Loucy (cell line): ENCODE measurements around the gene P4HA1.

ENCODE experiments used
- H2AFZ ChIP-seq: fragments of 200-600 bp; sonication (generic); 2 replicates; pipeline ENCODE4 v1.6.0; 2016; ENCODE audit warnings: antibody characterized with exemption, mild to moderate bottlenecking, low read length, moderate library complexity
- H3F3A ChIP-seq: fragments of 200-600 bp; 2 replicates; pipeline ENCODE4 v1.6.0; 2016; ENCODE audit warnings: antibody characterized with exemption, low read depth, mild to moderate bottlenecking
- H3K27me3 ChIP-seq: fragments of 200-600 bp; sonication (generic); 2 replicates; pipeline ENCODE4 v1.6.1; 2014; ENCODE audit warnings: low read length, mild to moderate bottlenecking; ENCODE audit not compliant: insufficient read depth, poor library complexity, severe bottlenecking
- H3K36me3 ChIP-seq: fragments of 200-600 bp; sonication (generic); 2 replicates; pipeline ENCODE4 v1.6.1; 2016; ENCODE audit warnings: low read length; ENCODE audit not compliant: insufficient read depth
- H3K4me1 ChIP-seq: fragments of 200-600 bp; sonication (generic); 2 replicates; pipeline ENCODE4 v1.5.1; 2014; ENCODE audit warnings: low read length, mild to moderate bottlenecking; ENCODE audit not compliant: insufficient read depth, poor library complexity, severe bottlenecking
- H3K4me2 ChIP-seq: fragments of 200-600 bp; sonication (generic); 2 replicates; pipeline ENCODE4 v1.6.0; 2014; ENCODE audit warnings: antibody characterized with exemption, low read length, low read depth, mild to moderate bottlenecking; ENCODE audit not compliant: poor library complexity, severe bottlenecking
- H3K4me3 ChIP-seq: fragments of 200-600 bp; sonication (generic); 2 replicates; pipeline ENCODE4 v1.5.1; 2014; ENCODE audit warnings: low read length, mild to moderate bottlenecking, mixed read lengths; ENCODE audit not compliant: poor library complexity, severe bottlenecking
- H3K79me2 ChIP-seq: fragments of 200-600 bp; sonication (generic); 2 replicates; pipeline ENCODE4 v1.6.1; 2014; ENCODE audit warnings: low read length; ENCODE audit not compliant: insufficient read depth
- H3K9ac ChIP-seq: fragments of 200-600 bp; sonication (generic); 2 replicates; pipeline ENCODE4 v1.6.0; 2014; ENCODE audit warnings: mild to moderate bottlenecking, low read depth, low read length, moderate library complexity; ENCODE audit not compliant: poor library complexity, severe bottlenecking
- H3K9me2 ChIP-seq: fragments of 200-600 bp; sonication (generic); replicated peaks from 2 replicates; pipeline ENCODE4 v1.6.1; 2016; ENCODE audit warnings: low read depth, low read length, mixed read lengths
- H3K9me3 ChIP-seq: fragments of 200-600 bp; sonication (generic); 2 replicates; pipeline ENCODE4 v1.6.1; 2014; ENCODE audit warnings: mild to moderate bottlenecking, antibody characterized with exemption, low read length, low read depth; ENCODE audit not compliant: insufficient read depth
- H4K20me1 ChIP-seq: fragments of 200-600 bp; sonication (generic); 2 replicates; pipeline ENCODE4 v1.6.0; 2014; ENCODE audit warnings: antibody characterized with exemption, low read length, mild to moderate bottlenecking; ENCODE audit not compliant: insufficient read depth, poor library complexity, severe bottlenecking
- EZH2phosphoT487 ChIP-seq: fragments of 200-600 bp; IDR thresholded peaks from 2 replicates; pipeline ENCODE4 v1.6.1; 2018; ENCODE audit warnings: antibody characterized with exemption, mild to moderate bottlenecking, moderate library complexity, borderline replicate concordance
- TF ChIP-seq, protein P1 (sequence below): fragments of 200-600 bp; sonication (generic); conservative IDR thresholded peaks from 2 replicates; pipeline ENCODE4 v1.5.1; 2014; ENCODE audit warnings: mild to moderate bottlenecking, antibody characterized with exemption, low read length

The P4HA1 gene

DNA sequence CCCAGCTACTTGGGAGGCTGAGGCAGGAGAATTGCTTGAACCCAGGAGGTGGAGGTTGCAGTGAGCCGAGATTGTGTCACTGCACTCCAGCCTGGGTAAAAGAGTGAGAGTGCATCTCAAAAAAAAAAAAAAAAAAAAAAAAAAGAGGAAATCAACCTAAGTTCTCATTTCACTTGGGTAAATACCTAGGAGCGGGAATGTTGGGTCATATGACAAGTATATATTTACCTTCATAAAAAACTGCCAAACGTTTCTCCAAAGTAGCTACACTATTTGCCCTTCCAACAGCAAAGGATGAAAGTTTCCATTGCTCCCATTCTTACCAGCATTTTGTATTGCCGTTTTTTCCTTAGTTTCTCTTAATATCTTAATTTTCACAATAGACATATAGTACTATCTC, 9.8 kb downstream of the P4HA1 start:
- no peaks in the 10 kb centered on the region for H3K27me3 ChIP-seq
- H3K79me2 ChIP-seq, result peaks cover 91% of the 10 kb centered on the region
- no peaks in the 10 kb centered on the region for H3K9me2 ChIP-seq
- no peaks in the 10 kb centered on the region for H3F3A ChIP-seq
- H3K4me1 ChIP-seq, result peaks cover 5% of the 10 kb centered on the region
- TF ChIP-seq EZH2phosphoT487, result no peak
- TF ChIP-seq, protein P1, sequence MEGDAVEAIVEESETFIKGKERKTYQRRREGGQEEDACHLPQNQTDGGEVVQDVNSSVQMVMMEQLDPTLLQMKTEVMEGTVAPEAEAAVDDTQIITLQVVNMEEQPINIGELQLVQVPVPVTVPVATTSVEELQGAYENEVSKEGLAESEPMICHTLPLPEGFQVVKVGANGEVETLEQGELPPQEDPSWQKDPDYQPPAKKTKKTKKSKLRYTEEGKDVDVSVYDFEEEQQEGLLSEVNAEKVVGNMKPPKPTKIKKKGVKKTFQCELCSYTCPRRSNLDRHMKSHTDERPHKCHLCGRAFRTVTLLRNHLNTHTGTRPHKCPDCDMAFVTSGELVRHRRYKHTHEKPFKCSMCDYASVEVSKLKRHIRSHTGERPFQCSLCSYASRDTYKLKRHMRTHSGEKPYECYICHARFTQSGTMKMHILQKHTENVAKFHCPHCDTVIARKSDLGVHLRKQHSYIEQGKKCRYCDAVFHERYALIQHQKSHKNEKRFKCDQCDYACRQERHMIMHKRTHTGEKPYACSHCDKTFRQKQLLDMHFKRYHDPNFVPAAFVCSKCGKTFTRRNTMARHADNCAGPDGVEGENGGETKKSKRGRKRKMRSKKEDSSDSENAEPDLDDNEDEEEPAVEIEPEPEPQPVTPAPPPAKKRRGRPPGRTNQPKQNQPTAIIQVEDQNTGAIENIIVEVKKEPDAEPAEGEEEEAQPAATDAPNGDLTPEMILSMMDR, result no peak
- H3K4me3 ChIP-seq, result no peak overlapping the region
- H2AFZ ChIP-seq, result no peak overlapping the region
- H4K20me1 ChIP-seq, result peaks cover 28% of the 10 kb centered on the region
- H3K9me3 ChIP-seq, result no peaks in the 10 kb centered on the region
- H3K9ac ChIP-seq, result no peak overlapping the region
- no peaks in the 10 kb centered on the region for H3K36me3 ChIP-seq
- H3K4me2 ChIP-seq, result no peak overlapping the region

DNA sequence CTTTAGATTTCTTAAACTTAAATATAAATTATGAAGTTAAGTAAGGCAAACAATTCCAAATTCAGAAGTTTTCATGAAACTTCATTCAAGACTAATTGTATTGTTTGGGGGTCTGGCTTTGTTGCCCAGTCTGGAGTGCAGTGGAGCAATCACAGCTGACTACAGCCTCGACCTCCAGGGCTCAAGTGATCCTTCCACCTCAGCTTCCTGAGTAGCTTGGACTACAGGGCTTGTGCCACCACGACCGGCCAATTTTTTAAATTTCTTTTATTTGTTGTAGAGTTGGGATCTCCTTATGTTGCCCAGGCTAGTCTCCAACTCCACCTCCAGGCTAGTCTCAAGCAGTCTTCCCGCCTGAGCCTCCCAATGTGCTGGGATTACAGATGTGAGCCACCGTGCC, 12.5 kb downstream of the P4HA1 start:
- Histone ChIP-seq H3K9ac (no peak overlapping the region), H3K9me3 (no peaks in the 10 kb centered on the region), H4K20me1 (peaks cover 20% of the 10 kb centered on the region), H3K4me2 (no peak overlapping the region), H3K27me3 (no peaks in the 10 kb centered on the region), H3K4me1 (no peaks in the 10 kb centered on the region), H2AFZ (no peak overlapping the region), H3F3A (no peaks in the 10 kb centered on the region), H3K9me2 (no peaks in the 10 kb centered on the region), H3K4me3 (no peak overlapping the region), H3K79me2 (peaks cover 85% of the 10 kb centered on the region), H3K36me3 (no peaks in the 10 kb centered on the region)
- TF ChIP-seq, protein P1, result no peak
- TF ChIP-seq EZH2phosphoT487, result no peak

DNA sequence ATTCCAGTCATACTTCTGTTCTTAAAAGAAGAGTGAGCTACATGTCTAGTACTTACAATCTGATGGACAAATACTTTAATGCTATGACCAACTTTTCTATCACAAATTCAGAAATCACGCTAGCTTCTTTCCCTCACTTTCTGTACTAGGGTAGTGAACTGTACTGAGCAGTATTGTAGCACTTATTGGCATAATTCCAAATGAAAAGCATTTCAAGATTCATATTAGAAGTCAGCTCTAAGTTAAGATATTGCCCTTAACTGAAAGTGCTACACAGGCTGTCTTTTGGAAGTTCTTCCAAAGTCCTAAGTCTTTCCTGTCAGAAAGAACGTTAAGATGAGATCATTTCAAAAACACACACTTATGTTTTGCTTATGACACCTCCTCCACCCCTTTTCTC, 13.4 kb downstream of the P4HA1 start:
- Histone ChIP-seq H3K9me2 (no peaks in the 10 kb centered on the region), H3K79me2 (peaks cover 84% of the 10 kb centered on the region), H3F3A (no peaks in the 10 kb centered on the region), H3K9ac (no peak overlapping the region), H3K4me3 (no peak overlapping the region), H3K4me1 (no peaks in the 10 kb centered on the region), H4K20me1 (peaks cover 20% of the 10 kb centered on the region), H3K4me2 (no peak overlapping the region), H3K36me3 (no peaks in the 10 kb centered on the region), H2AFZ (no peak overlapping the region), H3K27me3 (no peaks in the 10 kb centered on the region), H3K9me3 (no peaks in the 10 kb centered on the region)
- no peak for TF ChIP-seq EZH2phosphoT487
- TF ChIP-seq, protein P1, result no peak
